K562 treated with DMSO at 1 percent for 24 hours (cell line): ENCODE data around the gene IFI35. TPM values are rescaled to one million over a fixed set of nuclear protein-coding genes. Genes with fewer than 3 reads are reported as not detected.

Experiments
- total RNA-seq: library from RNA; unstranded; fragments of 300-600 nt; gene quantifications from 2 replicates; pipeline ENCODE4 v1.2.3, GENCODE V29; 2022; ENCODE audit warnings: low read depth; ENCODE audit not compliant: insufficient read depth

Gene IFI35
- total RNA-seq = 75.5 and 79.6 TPM in 2 replicates

GRCh38 chr17:43006639-43007551 is at the start of gene IFI35:
Gene IFI35 (plus strand): TSS chr17:43006784. CDS start chr17:43006948, 164 bp downstream.

GRCh38 chr17:42964161-42964932 is 42.2 kb upstream of the IFI35 start, which contains the start of gene AARSD1:
Gene AARSD1 (minus strand): TSS chr17:42964454. CDS start chr17:42964440, 14 bp downstream.

GRCh38 chr17:42979511-42980273 is 26.9 kb upstream of the IFI35 start, which contains the start of gene PTGES3L:
Gene PTGES3L (minus strand): TSS chr17:42980080. CDS start chr17:42980053, 27 bp downstream.

GRCh38 chr17:42980274-42980765 is 26.3 kb upstream of the IFI35 start, which contains the start of gene RUNDC1:
Gene RUNDC1 (plus strand): TSS chr17:42980565. CDS start chr17:42980577, 12 bp downstream.

GRCh38 chr17:42997984-42998938 is 8.3 kb upstream of the IFI35 start, which contains the start of gene RPL27:
Gene RPL27 (plus strand): TSS chr17:42998419. CDS start chr17:42998751, 332 bp downstream.

GRCh38 chr17:43021741-43022512 is 15.3 kb downstream of the IFI35 start, which contains the start of gene VAT1:
Gene VAT1 (minus strand): TSS chr17:43022385. CDS start chr17:43022322, 63 bp downstream.

GRCh38 chr17:43024407-43025289 is 18.1 kb downstream of the IFI35 start, which contains the start of gene RND2:
Gene RND2 (plus strand): TSS chr17:43025231. CDS start chr17:43025348, 117 bp downstream.

Other genes starting within 250 kb of the IFI35 start
- gene RAMP2, start 245.6 kb upstream of the IFI35 start, total RNA-seq = not detected in 2 replicates
- 155 and 161 TPM in 2 replicates for gene VPS25, start 233.3 kb upstream of the IFI35 start, total RNA-seq
- 6.2 and 6.8 TPM in 2 replicates for gene WNK4, start 226.2 kb upstream of the IFI35 start, total RNA-seq
- 66.2 and 80.9 TPM in 2 replicates for gene COA3, start 208.1 kb upstream of the IFI35 start, total RNA-seq
- gene CNTD1, start 207.9 kb upstream of the IFI35 start, total RNA-seq = 0.37 and 0.80 TPM in 2 replicates
- 39.2 and 41.3 TPM in 2 replicates for gene BECN1, start 182.5 kb upstream of the IFI35 start, total RNA-seq
- gene PSME3, start 173.4 kb upstream of the IFI35 start, total RNA-seq = 115 and 117 TPM in 2 replicates
- 2.2 and 2.9 TPM in 2 replicates for gene AOC2, start 162.2 kb upstream of the IFI35 start, total RNA-seq
- gene AOC3, start 155.6 kb upstream of the IFI35 start, total RNA-seq = 1.7 and 2.0 TPM in 2 replicates
- not detected in 2 replicates for gene G6PC1, start 106.0 kb upstream of the IFI35 start, total RNA-seq
- gene AARSD1, start 42.3 kb upstream of the IFI35 start, total RNA-seq = 23.9 and 24.7 TPM in 2 replicates
- gene PTGES3L, start 26.7 kb upstream of the IFI35 start, total RNA-seq = 0.73 and 1.0 TPM in 2 replicates
- 17.0 and 19.9 TPM in 2 replicates for gene RUNDC1, start 26.2 kb upstream of the IFI35 start, total RNA-seq
- gene RPL27, start 8.4 kb upstream of the IFI35 start, total RNA-seq = 4,273 and 4,634 TPM in 2 replicates
- gene VAT1, start 15.6 kb downstream of the IFI35 start, total RNA-seq = 429 and 434 TPM in 2 replicates
- gene RND2, start 18.4 kb downstream of the IFI35 start, total RNA-seq = 4.0 and 5.1 TPM in 2 replicates
- gene BRCA1, start 118.6 kb downstream of the IFI35 start, total RNA-seq = 52.4 and 56.6 TPM in 2 replicates
- 51.0 and 56.7 TPM in 2 replicates for gene NBR1, start 164.4 kb downstream of the IFI35 start, total RNA-seq
- gene TMEM106A, start 205.1 kb downstream of the IFI35 start, total RNA-seq = 0.07 and 0.19 TPM in 2 replicates
- not detected in 2 replicates for gene CCDC200, start 221.8 kb downstream of the IFI35 start, total RNA-seq
- gene RNU2-1, start 227.2 kb downstream of the IFI35 start, total RNA-seq = not detected in 2 replicates